Upper lobe of right lung (tissue), 1 donor: ENCODE measurements around the gene EHBP1L1. TPM values are rescaled to one million over a fixed set of nuclear protein-coding genes. Genes with fewer than 3 reads are reported as not detected.

ENCODE experiments used
- ATAC-seq: fragments of 200-7000 bp; cut with Tn5 transposase; one replicate; pipeline ENCODE4 v1.9.1; 2020; ENCODE audit warnings: mild to moderate bottlenecking, moderate library complexity
- DNase-seq: peaks from one replicate; pipeline ENCODE4 v3.0.0-alpha.2; 2020
- H3K27ac ChIP-seq: fragments of 200-600 bp; one replicate; pipeline ENCODE4 v1.8.0; 2022
- H3K27me3 ChIP-seq: fragments of 200-600 bp; one replicate; pipeline ENCODE4 v1.8.0; 2022; ENCODE audit warnings: mild to moderate bottlenecking
- H3K36me3 ChIP-seq: fragments of 200-600 bp; one replicate; pipeline ENCODE4 v1.8.0; 2022
- H3K4me1 ChIP-seq: fragments of 200-600 bp; one replicate; pipeline ENCODE4 v1.8.0; 2022
- H3K4me3 ChIP-seq: fragments of 200-600 bp; one replicate; pipeline ENCODE4 v1.8.0; 2022; ENCODE audit warnings: mild to moderate bottlenecking
- H3K9me3 ChIP-seq: fragments of 200-600 bp; one replicate; pipeline ENCODE4 v1.8.0; 2022
- intact Hi-C: fragments of 100-400 bp; cut with DNase I; formaldehyde crosslinking; loops from one replicate; pipeline ENCODE4 v1.11.0; 2022
- total RNA-seq: library from RNA; stranded (reverse); fragmentation: NEBNext Ultra II Directional; extraction: Animal tissue kit (Norgen Biotek cat#: 25700); gene quantifications from one replicate; pipeline ENCODE4 v1.2.1, GENCODE V29; 2021
- TF ChIP-seq, protein P1 (sequence below): fragments of 200-600 bp; IDR thresholded peaks from one replicate; pipeline ENCODE4 v1.8.0; 2022; ENCODE audit warnings: antibody characterized with exemption
- donor health status: DM: no; HTN: yes; CAD: no; lungs with severe emphysema.

Gene EHBP1L1
- total RNA-seq, 1 donor from 2014 or later = 88.3 TPM

DNA sequence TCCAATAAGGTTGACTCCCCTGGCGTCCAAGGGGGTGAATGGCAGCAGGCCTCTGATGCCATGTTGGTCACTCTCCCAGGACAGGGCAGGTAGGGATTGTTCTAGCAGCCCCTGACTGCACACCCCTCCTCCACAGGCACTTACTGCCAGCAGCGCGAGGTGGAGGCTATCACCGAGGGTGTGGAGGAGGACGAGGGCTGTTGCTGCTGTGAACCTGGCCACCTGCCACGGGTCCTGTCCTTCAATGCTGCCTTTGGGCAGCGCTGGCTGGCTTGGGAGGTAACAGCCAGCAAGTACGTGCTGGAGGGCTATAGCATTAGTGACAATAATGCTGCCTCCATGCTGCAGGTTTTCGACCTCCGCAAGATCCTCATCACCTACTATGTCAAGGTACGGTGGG, 54.4 kb downstream of the EHBP1L1 start:
- Histone ChIP-seq H3K4me3 (no peak overlapping the region), H3K4me1 (no peaks in the 10 kb centered on the region), H3K27ac (no peak overlapping the region), H3K27me3 (no peaks in the 10 kb centered on the region), H3K36me3 (peaks cover 83% of the 10 kb centered on the region), H3K9me3 (no peaks in the 10 kb centered on the region)
- ATAC-seq (no peak), DNase-seq (no peak)
- TF ChIP-seq, protein P1, sequence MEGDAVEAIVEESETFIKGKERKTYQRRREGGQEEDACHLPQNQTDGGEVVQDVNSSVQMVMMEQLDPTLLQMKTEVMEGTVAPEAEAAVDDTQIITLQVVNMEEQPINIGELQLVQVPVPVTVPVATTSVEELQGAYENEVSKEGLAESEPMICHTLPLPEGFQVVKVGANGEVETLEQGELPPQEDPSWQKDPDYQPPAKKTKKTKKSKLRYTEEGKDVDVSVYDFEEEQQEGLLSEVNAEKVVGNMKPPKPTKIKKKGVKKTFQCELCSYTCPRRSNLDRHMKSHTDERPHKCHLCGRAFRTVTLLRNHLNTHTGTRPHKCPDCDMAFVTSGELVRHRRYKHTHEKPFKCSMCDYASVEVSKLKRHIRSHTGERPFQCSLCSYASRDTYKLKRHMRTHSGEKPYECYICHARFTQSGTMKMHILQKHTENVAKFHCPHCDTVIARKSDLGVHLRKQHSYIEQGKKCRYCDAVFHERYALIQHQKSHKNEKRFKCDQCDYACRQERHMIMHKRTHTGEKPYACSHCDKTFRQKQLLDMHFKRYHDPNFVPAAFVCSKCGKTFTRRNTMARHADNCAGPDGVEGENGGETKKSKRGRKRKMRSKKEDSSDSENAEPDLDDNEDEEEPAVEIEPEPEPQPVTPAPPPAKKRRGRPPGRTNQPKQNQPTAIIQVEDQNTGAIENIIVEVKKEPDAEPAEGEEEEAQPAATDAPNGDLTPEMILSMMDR = no peak
- intact Hi-C loops = no loop called here

DNA sequence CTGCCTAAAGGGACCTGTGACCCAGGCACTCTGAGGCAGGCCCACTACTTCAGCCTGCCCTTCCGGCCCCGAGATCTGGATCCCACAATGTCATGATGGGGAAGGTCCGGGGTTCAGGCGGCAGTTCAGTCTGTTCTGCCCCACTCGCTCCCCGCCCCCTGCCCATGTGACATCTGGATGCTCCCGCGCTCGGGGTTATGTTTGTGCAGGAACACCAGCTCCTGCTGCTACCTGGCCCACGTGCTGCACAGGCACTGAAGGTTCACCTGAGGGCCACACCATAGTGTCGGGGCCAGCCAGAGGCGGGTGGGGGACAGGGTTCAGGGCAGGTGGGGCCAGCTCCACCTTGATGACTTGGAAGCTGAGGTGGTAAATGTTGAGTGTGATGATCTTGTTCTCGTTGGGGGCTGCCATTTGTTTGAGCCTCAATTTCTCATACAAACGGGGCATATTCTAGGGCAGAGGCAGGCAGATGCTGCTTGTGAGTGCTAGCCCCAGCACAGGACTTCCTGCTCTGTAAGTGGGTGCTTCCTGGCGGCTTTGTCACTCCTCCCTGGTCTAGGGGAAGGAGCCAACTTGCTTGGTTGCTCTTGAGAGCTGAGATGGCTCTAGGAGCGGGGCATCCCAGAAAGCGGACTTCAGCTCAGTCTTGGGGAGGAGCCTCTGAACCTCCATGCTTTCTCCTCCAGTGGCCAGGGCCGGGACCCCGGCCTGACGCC, 57.7 kb downstream of the EHBP1L1 start:
- intact Hi-C loops = no loop called here
- Histone ChIP-seq H3K27ac (no peak overlapping the region), H3K36me3 (peaks cover 73% of the 10 kb centered on the region), H3K4me1 (peaks cover 10% of the 10 kb centered on the region), H3K27me3 (no peaks in the 10 kb centered on the region), H3K4me3 (no peak overlapping the region), H3K9me3 (no peaks in the 10 kb centered on the region)
- no peak for ATAC-seq
- TF ChIP-seq, protein P1 = no peak
- no peak for DNase-seq

DNA sequence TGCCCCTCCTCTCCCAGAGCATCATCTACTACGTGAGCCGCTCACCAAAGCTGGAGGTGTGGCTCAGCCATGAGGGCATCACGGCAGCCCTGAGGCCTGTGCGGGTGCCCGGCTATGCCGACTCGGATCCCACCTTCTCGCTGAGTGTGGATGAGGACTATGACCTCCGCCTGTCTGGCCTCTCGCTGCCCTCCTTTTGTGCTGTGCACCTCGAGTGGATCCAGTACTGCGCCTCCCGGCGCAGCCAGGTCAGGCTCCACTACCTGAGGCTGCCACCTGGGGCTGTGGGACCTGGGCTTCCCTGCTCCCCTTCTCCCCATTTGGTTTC, 58.2 kb downstream of the EHBP1L1 start:
- Histone ChIP-seq H3K4me3 (no peak overlapping the region), H3K27me3 (no peaks in the 10 kb centered on the region), H3K27ac (no peak overlapping the region), H3K36me3 (peaks cover 67% of the 10 kb centered on the region), H3K9me3 (no peaks in the 10 kb centered on the region), H3K4me1 (peaks cover 15% of the 10 kb centered on the region)
- ATAC-seq (no peak), DNase-seq (no peak)
- TF ChIP-seq, protein P1 = no peak
- intact Hi-C loops = no loop called here

DNA sequence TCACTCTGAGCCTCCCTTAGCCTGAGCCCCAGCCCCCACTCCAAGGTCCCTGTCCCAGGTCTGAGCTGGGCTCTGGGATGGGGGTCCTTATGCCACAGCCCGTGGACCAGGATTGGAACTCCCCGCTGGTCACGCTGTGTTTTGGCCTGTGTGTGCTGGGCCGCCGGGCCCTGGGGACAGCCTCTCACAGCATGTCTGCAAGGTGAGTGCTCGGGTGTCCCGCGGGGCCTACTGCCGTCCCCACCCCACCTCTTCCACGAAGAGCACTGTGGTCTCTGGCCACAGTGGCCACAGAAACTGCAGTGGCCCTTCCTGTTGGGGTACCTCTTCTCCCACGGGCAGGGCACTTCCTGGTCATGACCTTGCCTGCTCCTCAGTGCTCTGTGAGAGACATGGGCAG, 58.6 kb downstream of the EHBP1L1 start:
- ATAC-seq (no peak), DNase-seq (no peak)
- intact Hi-C loops = no loop called here
- Histone ChIP-seq H3K27ac (no peak overlapping the region), H3K9me3 (no peaks in the 10 kb centered on the region), H3K27me3 (no peaks in the 10 kb centered on the region), H3K4me3 (no peak overlapping the region), H3K36me3 (peaks cover 64% of the 10 kb centered on the region), H3K4me1 (peaks cover 19% of the 10 kb centered on the region)
- TF ChIP-seq, protein P1 = no peak

DNA sequence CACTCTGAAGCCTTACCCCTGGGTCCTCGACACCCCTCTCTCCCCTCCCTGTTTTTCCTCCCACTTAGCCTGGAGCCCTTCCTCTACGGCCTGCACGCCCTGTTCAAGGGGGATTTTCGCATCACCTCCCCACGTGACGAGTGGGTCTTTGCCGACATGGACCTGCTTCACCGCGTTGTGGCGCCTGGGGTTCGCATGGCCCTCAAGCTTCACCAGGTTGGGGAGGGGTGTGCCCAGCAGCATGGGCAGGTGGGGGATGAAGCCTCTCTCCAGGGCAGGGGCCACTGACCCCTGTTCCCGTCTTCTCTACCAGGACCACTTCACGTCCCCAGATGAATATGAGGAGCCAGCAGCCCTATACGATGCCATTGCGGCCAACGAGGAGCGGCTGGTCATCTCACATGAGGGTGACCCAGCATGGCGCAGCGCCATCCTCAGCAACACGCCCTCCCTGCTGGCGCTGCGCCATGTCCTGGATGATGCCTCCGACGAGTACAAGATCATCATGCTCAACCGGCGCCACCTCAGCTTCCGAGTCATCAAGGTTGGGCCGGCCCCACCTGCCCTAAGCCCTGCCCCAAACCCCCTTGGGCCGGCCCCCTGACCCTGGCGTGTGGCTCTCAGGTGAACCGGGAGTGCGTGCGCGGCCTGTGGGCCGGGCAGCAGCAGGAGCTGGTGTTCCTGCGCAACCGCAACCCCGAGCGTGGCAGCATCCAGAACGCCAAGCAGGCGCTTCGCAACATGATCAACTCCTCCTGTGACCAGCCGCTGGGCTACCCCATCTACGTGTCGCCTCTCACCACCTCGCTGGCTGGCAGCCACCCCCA, 59.3 kb downstream of the EHBP1L1 start:
- DNase-seq = no peak
- TF ChIP-seq, protein P1 = no peak
- Histone ChIP-seq H3K36me3 (peaks cover 57% of the 10 kb centered on the region), H3K9me3 (no peaks in the 10 kb centered on the region), H3K27me3 (no peaks in the 10 kb centered on the region), H3K4me3 (no peak overlapping the region), H3K4me1 (peaks cover 20% of the 10 kb centered on the region), H3K27ac (no peak overlapping the region)
- intact Hi-C loops = no loop called here
- no peak for ATAC-seq
